Heart left ventricle (tissue), 13 donors: ENCODE measurements around the gene ZDHHC5.

Experiments used
- CTCF ChIP-seq, 12 donors: fragments of 200-600 bp; sonication (generic) in 4 of 12; IDR thresholded peaks; one replicate each; pipeline versions ENCODE4 v1.5.0 to v1.8.0; 2018 to 2022; ENCODE audit warnings: antibody characterized with exemption in 12 of 12, mild to moderate bottlenecking in 5 of 12
- POLR2A ChIP-seq, 2 donors: fragments of 450-650 bp; IDR thresholded peaks; one replicate each; pipeline ENCODE4 v1.6.1; 2017; ENCODE audit warnings: antibody characterized with exemption in 2 of 2, mild to moderate bottlenecking in 2 of 2, moderate library complexity in 2 of 2
- donor health status: ischemic (EF 13 %, LVEDD 7.1; RV severe dilation, severe dysfunction).
- donor health status: DM: no; HTN: yes; CAD: no.
- donor health status: DM: no; HTN: no; CAD: no.
- donor health status: ischemic (EF 25% LVEDD 6.9; RV normal size, moderate dysfunction).
- donor health status: ischemic (EF 25% LVEDD 5.7; RV mildly dilated, moderate dysfunction).
- donor health status: ischemic (EF 35%, LVEDD 5.7; RV mildly dilated, moderate dysfunction).
- donor health status: nonischemic (EF 11% LVEDD 7.7; RV severe dilation, severe dysfunction).
- donor health status: DM: yes; HTN: yes; CAD: no.
- donor health status: PGD.
- donor health status: ischemic (EF 29% LVEDD 5.4; RV normal size, mild dysfunction).
- donor health status: nonischemic (EF 23%, LVEDD 6.1; RV moderate dilation, normal function).

- TF ChIP-seq CTCF (IDR thresholded peaks at IDR 0.05) = no peak
- no peak for TF ChIP-seq POLR2A (IDR thresholded peaks at IDR 0.05)
These were observed 34.4 kb upstream of the ZDHHC5 start for GRCh38 chr11:57633394-57634070.
